Calu3 (cell line): ENCODE results near the gene LRRC45. TPM values are rescaled to one million over a fixed set of nuclear protein-coding genes. Genes with fewer than 3 reads are reported as not detected.

Experiments
- BruUV-seq: library from RNA; stranded (reverse); fragments of 400-500 nt; replicated peaks from 2 replicates; lab custom pipeline; 2021; lab: Mats Ljungman, UMichigan
- CTCF ChIA-PET: fragments of 300-600 bp; sonication (Branson Sonifier 250); formaldehyde crosslinking; loops from one replicate; lab custom pipeline; 2022; ENCODE audit warnings: antibody characterized with exemption; lab: Charles Lee
- DNase-seq: peaks from one replicate; pipeline ENCODE4 v3.0.0; 2022
- H3K27ac Mint-ChIP-seq: one replicate; pipeline ENCODE4 v1.8.0; 2022; ENCODE audit warnings: mixed read lengths; ENCODE audit not compliant: unreplicated experiment
- H3K27me3 Mint-ChIP-seq: one replicate; pipeline ENCODE4 v1.8.0; 2022; ENCODE audit warnings: mixed read lengths; ENCODE audit not compliant: unreplicated experiment
- H3K36me3 Mint-ChIP-seq: one replicate; pipeline ENCODE4 v1.8.0; 2022; ENCODE audit warnings: mild to moderate bottlenecking, moderate library complexity, mixed read lengths; ENCODE audit not compliant: insufficient read depth, unreplicated experiment
- H3K4me1 Mint-ChIP-seq: one replicate; pipeline ENCODE4 v1.8.0; 2022; ENCODE audit warnings: mild to moderate bottlenecking, low read depth, mixed read lengths; ENCODE audit not compliant: unreplicated experiment
- H3K4me3 Mint-ChIP-seq: one replicate; pipeline ENCODE4 v1.8.0; 2022; ENCODE audit warnings: mild to moderate bottlenecking, low read depth, moderate library complexity, mixed read lengths; ENCODE audit not compliant: unreplicated experiment
- H3K9me3 Mint-ChIP-seq: one replicate; pipeline ENCODE4 v1.8.0; 2022; ENCODE audit warnings: low read depth, mixed read lengths; ENCODE audit not compliant: unreplicated experiment
- CTCF ChIP-seq: fragments of 200-600 bp; IDR thresholded peaks from one replicate; pipeline ENCODE4 v1.8.0; 2022; ENCODE audit warnings: antibody characterized with exemption; ENCODE audit not compliant: unreplicated experiment
- intact Hi-C: fragments of 100-400 bp; cut with micrococcal nuclease; formaldehyde crosslinking; loops from one replicate; pipeline ENCODE4 v1.10.0; 2022; ENCODE audit not compliant: unreplicated experiment
- total RNA-seq: library from RNA; stranded (reverse); gene quantifications from 2 replicates; pipeline ENCODE4 v1.2.3, GENCODE V29; 2022

LRRC45 gene
- total RNA-seq, 1 experiment from 2014 or later: 32.6 TPM

GRCh38 chr17:82007495-82008257 lies 15.4 kb upstream of the LRRC45 start:
- Mint-ChIP-seq H3K27ac (no peak overlapping the region), H3K9me3 (no peaks in the 10 kb centered on the region), H3K27me3 (no peaks in the 10 kb centered on the region), H3K36me3 (peaks cover 17% of the 10 kb centered on the region), H3K4me3 (no peak overlapping the region), H3K4me1 (no peaks in the 10 kb centered on the region)
- TF ChIP-seq CTCF: no peak
- intact Hi-C loops: no loop called here
- no TSS peak for BruUV-seq
- CTCF ChIA-PET: no interaction called here
- DNase-seq: no peak

DNA sequence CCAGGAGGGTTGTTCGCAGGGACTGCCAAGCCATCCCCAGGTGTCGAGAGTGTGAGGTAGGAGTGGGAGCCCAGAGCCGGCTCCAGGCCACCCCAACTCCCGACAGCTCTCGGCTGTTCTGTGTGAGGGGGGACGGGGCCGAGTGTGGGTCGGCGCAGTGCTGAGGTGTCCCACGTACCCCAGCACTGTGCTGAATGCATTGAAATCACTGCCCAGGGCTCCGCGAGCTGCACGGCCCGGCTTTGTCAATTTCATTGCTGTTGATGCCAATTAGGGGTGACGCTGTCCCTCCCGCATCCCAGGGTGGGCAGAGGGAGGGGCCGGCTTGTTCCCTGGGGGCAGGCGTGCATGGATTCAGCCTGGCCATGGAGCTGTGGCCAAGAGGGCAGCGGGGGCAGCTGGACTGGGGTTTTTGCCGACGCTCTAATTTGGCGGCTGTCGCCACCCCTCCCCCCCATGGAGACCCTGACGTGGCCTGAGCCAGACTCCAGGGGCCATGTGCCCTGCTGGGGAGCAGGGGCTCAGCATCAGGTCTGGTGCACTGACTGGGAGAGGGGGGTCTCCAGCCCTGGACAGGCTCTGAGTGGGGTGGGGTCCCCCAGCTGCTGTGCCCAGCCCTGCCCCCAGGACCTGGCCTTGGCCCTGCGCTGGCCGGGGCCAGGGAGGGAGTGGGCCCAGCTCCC lies 14.7 kb upstream of the LRRC45 start:
- intact Hi-C loops: no loop called here
- H3K4me1 Mint-ChIP-seq: no peaks in the 10 kb centered on the region
- no peaks in the 10 kb centered on the region for H3K27me3 Mint-ChIP-seq
- H3K36me3 Mint-ChIP-seq: peaks cover 17% of the 10 kb centered on the region
- H3K27ac Mint-ChIP-seq: no peak overlapping the region
- TF ChIP-seq CTCF: no peak
- H3K9me3 Mint-ChIP-seq: no peaks in the 10 kb centered on the region
- H3K4me3 Mint-ChIP-seq: no peak overlapping the region
- no TSS peak for BruUV-seq
- no peak for DNase-seq
- CTCF ChIA-PET: interaction anchor here (0.6 kb wide), 1 partner anchor 15 kb away, joined by 5 read pairs; the partner anchor contains the start of genes CENPX and LRRC45

DNA sequence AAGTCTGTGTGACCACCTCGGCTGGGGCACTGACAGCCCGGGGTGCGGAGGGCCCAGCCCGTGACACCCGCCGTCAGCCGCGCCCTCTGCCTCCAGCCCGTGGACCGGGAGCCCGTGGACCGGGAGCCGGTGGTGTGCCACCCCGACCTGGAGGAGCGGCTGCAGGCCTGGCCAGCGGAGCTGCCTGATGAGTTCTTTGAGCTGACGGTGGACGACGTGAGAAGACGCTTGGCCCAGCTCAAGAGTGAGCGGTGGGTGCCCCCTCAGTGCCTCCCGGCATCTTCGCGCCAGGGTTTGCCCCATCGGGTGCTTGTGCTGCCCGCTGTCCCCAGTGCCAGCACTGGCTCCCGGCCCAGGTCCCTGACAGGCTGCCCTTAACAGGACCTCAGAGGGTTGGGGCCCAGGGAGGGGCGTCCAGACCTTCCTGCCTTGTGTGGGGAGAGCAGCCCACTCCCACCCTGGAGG lies 14.1 kb upstream of the LRRC45 start:
- CTCF ChIA-PET: interaction anchor here (0.6 kb wide), 1 partner anchor 14 kb away, joined by 5 read pairs; the partner anchor contains the start of genes CENPX and LRRC45
- no TSS peak for BruUV-seq
- Mint-ChIP-seq H3K9me3 (no peaks in the 10 kb centered on the region), H3K27me3 (no peaks in the 10 kb centered on the region), H3K4me3 (no peak overlapping the region), H3K4me1 (no peaks in the 10 kb centered on the region), H3K36me3 (peaks cover 14% of the 10 kb centered on the region), H3K27ac (no peak overlapping the region)
- TF ChIP-seq CTCF: no peak
- no peak for DNase-seq
- intact Hi-C loops: no loop called here

GRCh38 chr17:82009413-82009812 lies 13.7 kb upstream of the LRRC45 start:
- intact Hi-C loops: no loop called here
- Mint-ChIP-seq H3K27ac (no peak overlapping the region), H3K4me3 (no peak overlapping the region), H3K9me3 (no peaks in the 10 kb centered on the region), H3K36me3 (peaks cover 18% of the 10 kb centered on the region), H3K4me1 (no peaks in the 10 kb centered on the region), H3K27me3 (no peaks in the 10 kb centered on the region)
- no peak for TF ChIP-seq CTCF
- CTCF ChIA-PET: no interaction called here
- no TSS peak for BruUV-seq
- DNase-seq: no peak
